Thymus (tissue), 11 donors: Measurements from ENCODE around the gene MGARP. TPM values are rescaled to one million over a fixed set of nuclear protein-coding genes. Genes with fewer than 3 reads are reported as not detected.
"Not testable (repeated sequence)": the region's sequence is repeated elsewhere in the genome, so short reads cannot be mapped to it uniquely, and the experiment has no call there.

Experiments
- DNase-seq, 9 donors: peaks; one replicate each; pipeline ENCODE4 v3.0.0-alpha.2; 2013; ENCODE audit warnings: low spot score in 9 of 9, low read depth in 6 of 9, missing footprints in 1 of 9
- H3K27ac ChIP-seq, 2 donors: one replicate each; pipeline ENCODE4 v1.5.1; 2013; ENCODE audit warnings: control low read depth in 1 of 2, low read depth in 1 of 2, low read length in 1 of 2, mild to moderate bottlenecking in 1 of 2, moderate library complexity in 1 of 2
- H3K27me3 ChIP-seq, 2 donors: one replicate each; pipeline ENCODE4 v1.5.1; 2013; ENCODE audit warnings: low read length in 1 of 2; ENCODE audit not compliant: control insufficient read depth in 2 of 2, insufficient read depth in 1 of 2
- H3K36me3 ChIP-seq, 2 donors: one replicate each; pipeline ENCODE4 v1.5.1; 2013; ENCODE audit warnings: low read length in 1 of 2, mild to moderate bottlenecking in 1 of 2, moderate library complexity in 1 of 2; ENCODE audit not compliant: control insufficient read depth in 2 of 2, insufficient read depth in 2 of 2
- H3K4me1 ChIP-seq, 2 donors: one replicate each; pipeline ENCODE4 v1.5.1; 2013; ENCODE audit warnings: low read length in 2 of 2; ENCODE audit not compliant: control insufficient read depth in 2 of 2, insufficient read depth in 2 of 2
- H3K4me3 ChIP-seq, 2 donors: one replicate each; pipeline ENCODE4 v1.5.1; 2013; ENCODE audit warnings: low read length in 2 of 2, control low read depth in 1 of 2, mild to moderate bottlenecking in 1 of 2
- H3K9me3 ChIP-seq, 2 donors: one replicate each; pipeline ENCODE4 v1.5.1; 2013; ENCODE audit warnings: low read length in 1 of 2, mild to moderate bottlenecking in 1 of 2; ENCODE audit not compliant: control insufficient read depth in 2 of 2, insufficient read depth in 1 of 2
- WGBS: extraction: QIAGEN DNeasy Blood & Tissue Kit; methylation state at CpG from one replicate; pipeline ENCODE4 v1.1.7; 2013; 5-methylcytosine and 5-hydroxymethylcytosine counted together
- polyA plus RNA-seq: library from polyadenylated mRNA; stranded (reverse); fragments of 200-250 nt; gene quantifications from one replicate; pipeline ENCODE4 v1.2.3, GENCODE V29; 2013
- total RNA-seq: library from RNA; stranded (reverse); fragments of 120-200 nt; gene quantifications from one replicate; pipeline ENCODE4 v1.2.4, GENCODE V29; 2013
- donor health status: healthy.

Gene MGARP
- total and polyA plus RNA-seq, 2 donors: 0.19 to 0.80 TPM

DNA sequence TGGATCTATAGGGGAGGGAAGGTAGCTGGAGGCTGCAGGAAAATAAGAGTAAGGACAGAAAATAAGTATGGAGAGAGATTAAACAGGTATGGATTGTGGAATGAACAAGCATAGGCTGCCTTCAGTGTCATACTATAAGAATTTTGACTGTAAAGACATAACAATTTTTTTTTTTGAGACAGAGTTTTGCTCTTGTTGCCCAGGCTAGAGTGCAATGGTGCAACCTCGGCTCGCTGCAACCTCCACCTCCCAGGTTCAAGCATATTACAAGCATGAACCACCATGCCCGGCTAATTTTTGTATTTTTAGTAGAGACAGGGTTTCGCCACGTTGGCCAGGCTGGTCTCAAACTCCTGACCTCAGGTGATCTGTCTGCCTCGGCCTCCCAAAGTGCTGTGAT lies 24.4 kb downstream of the MGARP start:
- H3K36me3 ChIP-seq, H3K4me3 ChIP-seq, H3K27me3 ChIP-seq, H3K9me3 ChIP-seq, H3K4me1 ChIP-seq, DNase-seq, H3K27ac ChIP-seq: not testable (repeated sequence)
- 97% methylated on average over 6 of the region's 6 CpGs for WGBS

- no peaks in the 10 kb centered on the region for H3K4me1 ChIP-seq
- no peaks in the 10 kb centered on the region for H3K27me3 ChIP-seq
- WGBS: 96% methylated on average over 3 of the region's 3 CpGs
- no peaks in the 10 kb centered on the region for H3K9me3 ChIP-seq
- no peak for DNase-seq
- no peak overlapping the region for H3K4me3 ChIP-seq
- no peaks in the 10 kb centered on the region for H3K36me3 ChIP-seq
- H3K27ac ChIP-seq: no peak overlapping the region
Observed at GRCh38 chr4:139253713-139254112, 26.3 kb downstream of the MGARP start.

- H3K27ac ChIP-seq: no peak overlapping the region
- no peaks in the 10 kb centered on the region for H3K9me3 ChIP-seq
- no peaks in the 10 kb centered on the region for H3K27me3 ChIP-seq
- no peak overlapping the region for H3K4me3 ChIP-seq
- no peaks in the 10 kb centered on the region for H3K36me3 ChIP-seq
- no peak for DNase-seq
- H3K4me1 ChIP-seq: no peaks in the 10 kb centered on the region
Observed at GRCh38 chr4:139253046-139253445, 27.0 kb downstream of the MGARP start.

GRCh38 chr4:139247700-139248238 lies 32.3 kb downstream of the MGARP start:
- no peak for DNase-seq
- no peaks in the 10 kb centered on the region for H3K9me3 ChIP-seq
- no peaks in the 10 kb centered on the region for H3K4me1 ChIP-seq
- H3K4me3 ChIP-seq: no peak overlapping the region
- H3K27me3 ChIP-seq: no peaks in the 10 kb centered on the region
- no peaks in the 10 kb centered on the region for H3K36me3 ChIP-seq
- H3K27ac ChIP-seq: no peak overlapping the region
- WGBS: 94% methylated on average over 4 of the region's 4 CpGs

DNA sequence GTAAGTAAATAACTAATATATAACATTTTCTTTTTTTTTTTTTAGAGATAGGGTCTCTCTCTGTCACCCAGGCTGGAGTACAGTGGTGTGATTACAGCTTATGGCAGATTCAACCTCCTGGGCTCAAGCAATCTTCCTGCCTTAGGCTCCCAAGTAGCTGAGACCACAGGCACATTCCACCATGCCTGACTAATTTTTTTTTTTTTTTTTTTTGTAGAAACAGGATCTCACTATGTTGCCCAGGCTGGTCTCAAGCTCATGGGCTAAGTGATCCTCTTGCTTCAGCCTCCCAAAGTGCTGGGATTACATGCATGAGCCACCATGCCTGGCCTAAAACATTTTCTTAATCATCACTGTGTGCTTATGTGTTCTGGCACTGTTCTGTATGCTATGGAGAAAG lies 32.8 kb downstream of the MGARP start:
- H3K4me1 ChIP-seq: no peaks in the 10 kb centered on the region
- no peaks in the 10 kb centered on the region for H3K9me3 ChIP-seq
- no peak for DNase-seq
- no peaks in the 10 kb centered on the region for H3K36me3 ChIP-seq
- no peak overlapping the region for H3K4me3 ChIP-seq
- H3K27ac ChIP-seq: no peak overlapping the region
- H3K27me3 ChIP-seq: no peaks in the 10 kb centered on the region

DNA sequence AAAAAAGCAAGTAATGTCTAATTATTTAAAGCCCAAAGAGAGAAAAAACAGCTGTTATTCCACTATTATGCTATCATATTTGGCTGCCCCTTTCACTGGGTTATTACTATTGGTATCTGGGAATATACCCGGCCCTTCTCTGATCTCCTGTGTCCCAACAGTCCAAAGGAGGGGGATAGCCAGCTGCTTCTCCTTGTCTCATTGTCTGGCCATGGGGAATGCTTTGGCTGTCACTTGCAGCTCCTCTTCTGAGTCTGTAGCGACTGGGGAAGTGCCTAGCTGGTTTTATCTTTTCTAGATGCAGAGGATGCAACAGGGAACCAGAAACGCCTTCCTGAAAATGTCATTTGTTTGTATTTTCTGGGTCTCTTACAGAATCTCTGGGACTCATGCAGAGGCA lies 33.9 kb downstream of the MGARP start:
- no peak for DNase-seq
- H3K36me3 ChIP-seq: no peaks in the 10 kb centered on the region
- H3K9me3 ChIP-seq: no peaks in the 10 kb centered on the region
- H3K27me3 ChIP-seq: no peaks in the 10 kb centered on the region
- H3K4me1 ChIP-seq: no peaks in the 10 kb centered on the region
- WGBS: 98% methylated on average over 3 of the region's 3 CpGs
- H3K27ac ChIP-seq: no peak overlapping the region
- no peak overlapping the region for H3K4me3 ChIP-seq

DNA sequence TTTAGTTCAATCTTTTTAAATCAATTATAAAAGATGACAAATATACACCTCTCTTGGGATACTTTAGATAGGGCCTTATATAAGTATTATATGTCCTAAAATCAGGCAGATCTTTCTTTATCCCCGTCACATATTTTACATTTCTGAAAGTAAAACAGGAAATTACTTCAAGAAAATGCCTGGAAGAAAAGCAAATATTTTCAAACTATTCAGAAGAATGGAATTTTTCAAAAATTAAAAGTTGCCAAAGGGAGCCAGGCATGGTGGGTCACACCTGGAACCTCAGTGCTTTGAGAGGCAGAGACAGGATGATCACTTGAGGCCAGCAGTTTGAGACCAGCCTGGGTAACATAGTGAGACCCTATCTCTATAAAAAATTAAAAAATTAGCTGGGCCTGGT lies 34.4 kb downstream of the MGARP start:
- no peak overlapping the region for H3K27ac ChIP-seq
- H3K4me1 ChIP-seq: no peaks in the 10 kb centered on the region
- 98% methylated on average over 1 of the region's 1 CpG for WGBS
- no peak overlapping the region for H3K4me3 ChIP-seq
- no peak for DNase-seq
- no peaks in the 10 kb centered on the region for H3K36me3 ChIP-seq
- H3K27me3 ChIP-seq: no peaks in the 10 kb centered on the region
- H3K9me3 ChIP-seq: no peaks in the 10 kb centered on the region

DNA sequence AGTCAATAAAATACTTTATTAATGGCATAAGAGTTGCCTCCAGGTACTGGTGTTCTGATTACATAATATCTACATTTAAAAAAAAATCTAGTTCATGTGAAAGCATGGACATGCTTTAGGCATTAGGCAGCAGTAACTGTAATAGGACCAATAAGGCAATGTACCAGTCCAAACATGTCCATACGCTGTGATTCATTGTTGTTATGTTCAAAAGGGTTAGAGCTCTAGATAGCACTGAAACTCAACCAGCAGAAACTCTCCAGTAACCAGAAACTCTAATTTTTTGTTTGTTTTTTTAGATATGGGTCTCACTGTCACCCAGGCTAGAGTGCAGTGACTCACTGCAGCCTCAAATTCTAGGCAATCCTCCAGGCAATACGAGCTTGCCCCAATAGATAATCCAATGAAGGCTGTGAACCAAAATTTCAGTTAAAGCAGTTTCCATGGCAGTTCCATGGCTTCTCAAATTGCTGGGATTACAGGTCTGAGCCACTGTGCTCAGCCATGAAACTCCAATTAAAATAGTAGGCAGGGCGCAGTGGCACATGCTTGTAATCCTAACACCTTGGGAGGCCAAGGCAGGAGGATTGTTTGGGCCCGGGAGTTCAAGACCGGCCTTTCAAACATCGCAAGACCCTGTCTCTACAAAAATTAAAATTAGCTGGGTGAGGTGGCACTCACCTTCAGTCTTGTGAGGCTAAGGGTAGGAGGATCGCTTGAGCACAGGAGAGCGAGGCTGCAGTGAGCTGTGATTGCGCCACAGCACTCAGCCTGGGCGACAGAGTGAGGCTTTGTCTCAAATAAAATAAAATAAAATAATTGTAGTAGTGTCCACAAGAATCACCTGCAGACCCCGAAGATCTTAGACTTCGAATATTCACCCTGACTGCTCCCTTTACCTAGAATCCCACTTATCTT lies 36.3 kb downstream of the MGARP start:
- Histone ChIP-seq H3K27me3 (no peaks in the 10 kb centered on the region), H3K36me3 (no peaks in the 10 kb centered on the region), H3K4me1 (no peaks in the 10 kb centered on the region), H3K9me3 (no peaks in the 10 kb centered on the region), H3K4me3 (no peak overlapping the region), H3K27ac (peak overlapping the region; percentile 11 to 27)
- 97% methylated on average over 12 of the region's 12 CpGs for WGBS
- peak in 1 of 9 donors; percentile 12 for DNase-seq

- no peaks in the 10 kb centered on the region for H3K36me3 ChIP-seq
- 94% methylated on average over 2 of the region's 2 CpGs for WGBS
- no peak overlapping the region for H3K27ac ChIP-seq
- no peak overlapping the region for H3K4me3 ChIP-seq
- DNase-seq: no peak
- H3K4me1 ChIP-seq: no peaks in the 10 kb centered on the region
- H3K27me3 ChIP-seq: no peaks in the 10 kb centered on the region
- H3K9me3 ChIP-seq: peaks cover 0 to 2% of the 10 kb centered on the region in 2 donors
Observed at GRCh38 chr4:139242511-139243051, 37.4 kb downstream of the MGARP start.
